Transverse colon (tissue), 4 donors: ENCODE data around the gene SYT11.

ENCODE experiments used
- POLR2A ChIP-seq: fragments of 450-650 bp; IDR thresholded peaks from one replicate; pipeline ENCODE4 v1.6.1; 2016; ENCODE audit warnings: antibody characterized with exemption, mild to moderate bottlenecking, moderate library complexity
- POLR2AphosphoS5 ChIP-seq, 3 donors: sonication (generic); formaldehyde crosslinking; IDR thresholded peaks; one replicate each; pipeline ENCODE4 v1.6.1; 2016; ENCODE audit warnings: antibody characterized with exemption in 3 of 3
- TF ChIP-seq, protein P1 (sequence below), 5 experiments: fragments of 200-600 bp in 3 of 5; fragments of 450-650 bp in 2 of 5; sonication (generic) in 3 of 5; IDR thresholded peaks; 1 replicate in 2 of 5; 2 replicates in 3 of 5; pipeline ENCODE4 v1.5.1; 2016 to 2017; ENCODE audit warnings: antibody characterized with exemption in 5 of 5, inconsistent platforms in 3 of 5, mild to moderate bottlenecking in 2 of 5, moderate library complexity in 1 of 5

DNA sequence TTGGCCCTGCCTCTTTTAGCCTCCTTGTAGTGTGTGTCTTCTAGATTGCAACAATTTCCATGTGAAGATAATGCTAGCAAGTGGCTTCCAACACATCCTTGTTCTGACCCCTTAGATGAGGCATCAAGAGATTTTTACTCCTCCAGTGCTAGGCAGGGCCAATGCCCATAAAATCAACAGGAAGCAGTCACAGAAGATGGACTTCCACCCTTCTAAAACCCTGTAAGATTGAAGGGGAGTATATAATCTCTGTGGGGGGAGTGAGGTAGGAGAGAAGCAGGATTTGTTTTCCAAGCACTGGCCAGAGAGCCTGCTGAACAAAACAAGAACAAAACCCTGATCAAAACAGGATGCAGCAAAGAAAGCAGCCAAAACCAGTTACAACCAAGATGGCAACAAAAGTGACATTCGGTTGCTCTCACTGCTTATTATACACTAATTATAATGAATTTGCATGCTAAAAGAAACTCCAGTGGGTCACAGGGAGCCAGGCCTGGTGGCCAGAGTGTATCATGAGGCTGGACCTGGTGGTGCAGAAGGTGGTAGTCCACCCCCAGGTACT is 14.4 kb upstream of the SYT11 start:
- no peak for TF ChIP-seq POLR2A
- TF ChIP-seq, protein P1, sequence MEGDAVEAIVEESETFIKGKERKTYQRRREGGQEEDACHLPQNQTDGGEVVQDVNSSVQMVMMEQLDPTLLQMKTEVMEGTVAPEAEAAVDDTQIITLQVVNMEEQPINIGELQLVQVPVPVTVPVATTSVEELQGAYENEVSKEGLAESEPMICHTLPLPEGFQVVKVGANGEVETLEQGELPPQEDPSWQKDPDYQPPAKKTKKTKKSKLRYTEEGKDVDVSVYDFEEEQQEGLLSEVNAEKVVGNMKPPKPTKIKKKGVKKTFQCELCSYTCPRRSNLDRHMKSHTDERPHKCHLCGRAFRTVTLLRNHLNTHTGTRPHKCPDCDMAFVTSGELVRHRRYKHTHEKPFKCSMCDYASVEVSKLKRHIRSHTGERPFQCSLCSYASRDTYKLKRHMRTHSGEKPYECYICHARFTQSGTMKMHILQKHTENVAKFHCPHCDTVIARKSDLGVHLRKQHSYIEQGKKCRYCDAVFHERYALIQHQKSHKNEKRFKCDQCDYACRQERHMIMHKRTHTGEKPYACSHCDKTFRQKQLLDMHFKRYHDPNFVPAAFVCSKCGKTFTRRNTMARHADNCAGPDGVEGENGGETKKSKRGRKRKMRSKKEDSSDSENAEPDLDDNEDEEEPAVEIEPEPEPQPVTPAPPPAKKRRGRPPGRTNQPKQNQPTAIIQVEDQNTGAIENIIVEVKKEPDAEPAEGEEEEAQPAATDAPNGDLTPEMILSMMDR (IDR thresholded peaks at IDR 0.05) = no peak
- no peak for TF ChIP-seq POLR2AphosphoS5 (IDR thresholded peaks at IDR 0.05)
